HG02852 (cell line): ENCODE measurements around the gene ZSWIM4.
A peak's percentile ranks its signal among the peaks of the same experiment; 100 is the strongest.
"Not testable (repeated sequence)": the region's sequence is repeated elsewhere in the genome, so short reads cannot be mapped to it uniquely, and the experiment has no call there.

ENCODE experiments used
- ATAC-seq: cut with Tn5 transposase; IDR thresholded peaks from one replicate; pipeline ENCODE4 v1.9.1; 2021; ENCODE audit warnings: mild to moderate bottlenecking, moderate library complexity; ENCODE audit not compliant: unreplicated experiment

The ZSWIM4 gene

GRCh38 chr19:13847407-13848339 is 52.4 kb downstream of the ZSWIM4 start:
- peak; percentile 28 for ATAC-seq

- ATAC-seq: no peak
Measured at GRCh38 chr19:13848340-13848677, 53.1 kb downstream of the ZSWIM4 start.

GRCh38 chr19:13848798-13849676 is 53.8 kb downstream of the ZSWIM4 start:
- ATAC-seq: no peak

- no peak for ATAC-seq
Measured at GRCh38 chr19:13849991-13850909, 55.0 kb downstream of the ZSWIM4 start.

- ATAC-seq: no peak
Measured at GRCh38 chr19:13850910-13851733, 55.9 kb downstream of the ZSWIM4 start.

- not testable (repeated sequence) for ATAC-seq
Measured at GRCh38 chr19:13851734-13852114, 56.5 kb downstream of the ZSWIM4 start.

GRCh38 chr19:13852171-13852707 is 57.0 kb downstream of the ZSWIM4 start:
- not testable (repeated sequence) for ATAC-seq

- ATAC-seq: no peak
Measured at GRCh38 chr19:13856497-13856896, 61.3 kb downstream of the ZSWIM4 start.

GRCh38 chr19:13859361-13859880 is 64.2 kb downstream of the ZSWIM4 start:
- ATAC-seq: no peak

- no peak for ATAC-seq
Measured at GRCh38 chr19:13860679-13861391, 65.6 kb downstream of the ZSWIM4 start.

- peak; percentile 27 for ATAC-seq
Measured at GRCh38 chr19:13861392-13861713, 66.1 kb downstream of the ZSWIM4 start.

GRCh38 chr19:13861714-13862531 is 66.7 kb downstream of the ZSWIM4 start:
- peak; percentile 70 for ATAC-seq

GRCh38 chr19:13864046-13864666 is 68.9 kb downstream of the ZSWIM4 start:
- no peak for ATAC-seq

GRCh38 chr19:13864667-13865570 is 69.7 kb downstream of the ZSWIM4 start:
- ATAC-seq: no peak

GRCh38 chr19:13865571-13866462 is 70.6 kb downstream of the ZSWIM4 start:
- no peak for ATAC-seq
